T-cell (primary cell): ENCODE results near the gene SLC51B. TPM values are rescaled to one million over a fixed set of nuclear protein-coding genes. Genes with fewer than 3 reads are reported as not detected.

ENCODE experiments used
- ATAC-seq, 4 experiments: fragments of 200-7000 bp in 3 of 4; fragments of 150-1000 bp in 1 of 4; cut with Tn5 transposase; replicated peaks in 1 of 4; 1 replicate in 3 of 4; 2 replicates in 1 of 4; pipeline ENCODE4 v1.10.0; 2021; ENCODE audit warnings: moderate library complexity in 3 of 4, mild to moderate bottlenecking in 2 of 4, moderate number of reproducible peaks in 1 of 4
- CTCF ChIA-PET, 2 donors: fragments of 300-600 bp; sonication (Branson Sonifier 250); formaldehyde crosslinking; loops; one replicate each; lab custom pipeline; 2022; ENCODE audit warnings: antibody characterized with exemption in 2 of 2; lab: Charles Lee
- POLR2A ChIA-PET, 2 donors: fragments of 300-600 bp; sonication (Branson Sonifier 250); formaldehyde crosslinking; loops; one replicate each; lab custom pipeline; 2022; ENCODE audit warnings: antibody characterized with exemption in 2 of 2; lab: Charles Lee
- DNase-seq, 35 experiments: peaks; one replicate each; pipeline versions ENCODE4 v3.0.0 to v3.0.0-alpha.2; 2013 to 2023
- H3K27ac ChIP-seq: one replicate; pipeline ENCODE4 v1.5.1; 2013; ENCODE audit warnings: low read length
- H3K27me3 ChIP-seq, 2 experiments: replicated peaks in 1 of 2; 1 replicate in 1 of 2; 2 replicates in 1 of 2; pipeline versions ENCODE4 v1.6.1 to v1.7.0; 2013; ENCODE audit warnings: low read length in 1 of 2, mixed read lengths in 1 of 2; ENCODE audit not compliant: control insufficient read depth in 2 of 2, insufficient read depth in 2 of 2; ENCODE audit errors: extremely low read depth in 1 of 2
- H3K36me3 ChIP-seq, 2 donors: 1 replicate in 1 of 2; 2 replicates in 1 of 2; pipeline versions ENCODE4 v1.6.1 to v1.7.0; 2013; ENCODE audit warnings: low read length in 1 of 2; ENCODE audit not compliant: control insufficient read depth in 2 of 2, insufficient read depth in 1 of 2; ENCODE audit errors: extremely low read depth in 1 of 2
- H3K4me1 ChIP-seq, 2 experiments: 1 replicate in 1 of 2; 2 replicates in 1 of 2; pipeline versions ENCODE4 v1.6.1 to v1.7.0; 2013; ENCODE audit warnings: low read length in 2 of 2, mixed read lengths in 1 of 2; ENCODE audit not compliant: insufficient read depth in 2 of 2, control insufficient read depth in 1 of 2; ENCODE audit errors: extremely low read depth in 1 of 2
- H3K4me3 ChIP-seq, 2 donors: 1 replicate in 1 of 2; 2 replicates in 1 of 2; pipeline versions ENCODE4 v1.5.1 to v1.7.0; 2013; ENCODE audit warnings: mild to moderate bottlenecking in 2 of 2, low read length in 1 of 2, moderate library complexity in 1 of 2; ENCODE audit not compliant: control insufficient read depth in 1 of 2; ENCODE audit errors: extremely low read depth in 1 of 2
- H3K9me3 ChIP-seq: 2 replicates; pipeline ENCODE4 v1.7.0; 2013
- H3K27ac Mint-ChIP-seq, 2 donors: one replicate each; pipeline ENCODE4 v1.8.0; 2020 to 2021; ENCODE audit warnings: mild to moderate bottlenecking in 2 of 2, mixed read lengths in 2 of 2
- H3K27me3 Mint-ChIP-seq, 2 donors: one replicate each; pipeline ENCODE4 v1.8.0; 2021 to 2022; ENCODE audit warnings: mixed read lengths in 2 of 2
- H3K36me3 Mint-ChIP-seq: one replicate; pipeline ENCODE4 v1.8.0; 2021; ENCODE audit warnings: mixed read lengths
- H3K4me1 Mint-ChIP-seq, 3 donors: one replicate each; pipeline ENCODE4 v1.8.0; 2020 to 2022; ENCODE audit warnings: mixed read lengths in 3 of 3, mild to moderate bottlenecking in 1 of 3
- H3K4me3 Mint-ChIP-seq, 3 donors: one replicate each; pipeline ENCODE4 v1.8.0; 2020 to 2022; ENCODE audit warnings: mild to moderate bottlenecking in 3 of 3, mixed read lengths in 3 of 3, moderate library complexity in 3 of 3
- H3K9me3 Mint-ChIP-seq, 3 donors: one replicate each; pipeline ENCODE4 v1.8.0; 2020 to 2022; ENCODE audit warnings: mixed read lengths in 3 of 3
- WGBS: methylation state at CpG from one replicate; pipeline ENCODE4 v1.1.5; 2013; ENCODE audit warnings: missing lambda C conversion rate; ENCODE audit not compliant: insufficient coverage; 5-methylcytosine and 5-hydroxymethylcytosine counted together
- total RNA-seq, 35 experiments: library from RNA in 6 of 35; stranded (reverse) in 6 of 35; fragments of 120-200 nt in 1 of 35; gene quantifications; one replicate each; pipeline versions ENCODE4 v1.2.1 to v1.2.4 and lab custom pipeline; 2013 to 2026

SLC51B gene
- total RNA-seq, 5 donors from 2014 or later (not counting 1 experiment from before 2014, with no cell fraction given): not detected

DNA sequence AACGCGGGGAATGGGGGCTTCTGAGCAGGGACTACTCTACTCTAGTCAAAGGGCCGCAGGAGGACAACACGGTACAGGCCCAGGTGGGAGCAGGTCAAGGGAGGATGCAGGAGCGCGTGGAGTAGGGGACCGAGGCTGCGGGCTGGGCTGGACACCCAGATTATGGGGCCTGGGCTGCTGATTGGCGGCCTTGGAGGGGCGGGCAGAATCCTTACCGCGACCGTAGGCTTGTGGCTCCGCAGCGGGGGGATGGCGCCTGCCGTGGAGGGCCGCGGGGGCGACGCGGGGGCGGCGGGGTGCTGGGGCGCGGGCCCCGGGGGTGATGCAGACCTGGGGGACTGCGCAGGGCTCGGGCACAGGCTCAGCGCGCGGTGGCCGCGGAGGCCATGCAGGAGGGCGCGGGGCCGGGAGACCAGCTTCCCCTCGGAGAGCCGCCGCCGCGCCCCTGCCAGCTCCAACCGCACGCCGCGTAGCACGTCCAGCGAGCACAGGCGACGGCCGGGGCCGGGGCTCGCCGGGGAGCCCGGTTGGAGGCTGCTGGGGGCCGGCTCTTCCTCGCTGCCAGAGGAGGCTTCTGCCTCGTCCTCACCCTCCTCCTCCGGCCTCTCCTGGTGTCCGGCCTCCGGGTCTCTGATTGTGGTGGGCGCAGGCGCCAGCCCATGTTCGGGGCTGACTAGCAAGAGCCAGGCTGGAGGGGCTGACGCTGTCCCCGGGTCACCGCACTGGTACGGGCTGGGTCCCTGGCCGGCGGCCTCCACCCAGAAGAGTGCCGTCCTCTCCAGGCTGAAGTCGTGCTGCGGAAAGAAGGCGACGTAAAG is 56.9 kb downstream of the SLC51B start:
- Mint-ChIP-seq H3K27me3 (no peaks in the 10 kb centered on the region), H3K4me1 (peaks cover 4% of the 10 kb centered on the region in 3 donors), H3K27ac (no peak overlapping the region), H3K4me3 (no peak overlapping the region), H3K36me3 (peaks cover 52% of the 10 kb centered on the region), H3K9me3 (no peaks in the 10 kb centered on the region)
- no peak overlapping the region for H3K27ac ChIP-seq
- DNase-seq (peak in 1 of 35 experiments; percentile 12), ATAC-seq (no peak)
- peaks cover 0 to 47% of the 10 kb centered on the region in 2 donors for H3K36me3 ChIP-seq
- ChIA-PET CTCF (no interaction called here), POLR2A (no interaction called here)
- WGBS: 92% methylated on average over 61 of the region's 75 CpGs
- H3K27me3 ChIP-seq: no peaks in the 10 kb centered on the region
- H3K4me1 ChIP-seq: peaks cover 0 to 2% of the 10 kb centered on the region in 2 experiments
- H3K4me3 ChIP-seq: no peak overlapping the region
- no peaks in the 10 kb centered on the region for H3K9me3 ChIP-seq

- no peak overlapping the region for H3K27ac Mint-ChIP-seq
- no CpG with 5 or more reads among the region's 3 CpGs for WGBS
- no peak for DNase-seq
- H3K4me3 Mint-ChIP-seq: no peak overlapping the region
- CTCF ChIA-PET: interaction anchor here in 1 of 2 donors (0.6 kb wide), 1 partner anchor 379 kb away, joined by 3 read pairs; no protein-coding TSS in a partner anchor
- no peaks in the 10 kb centered on the region for H3K9me3 Mint-ChIP-seq
- H3K9me3 ChIP-seq: no peaks in the 10 kb centered on the region
- peaks cover 4% of the 10 kb centered on the region in 3 donors for H3K4me1 Mint-ChIP-seq
- no peaks in the 10 kb centered on the region for H3K27me3 Mint-ChIP-seq
- no peaks in the 10 kb centered on the region for H3K27me3 ChIP-seq
- no peak overlapping the region for H3K4me3 ChIP-seq
- H3K27ac ChIP-seq: no peak overlapping the region
- no peak for ATAC-seq
- H3K36me3 Mint-ChIP-seq: peaks cover 46% of the 10 kb centered on the region
- H3K36me3 ChIP-seq: peaks cover 0 to 39% of the 10 kb centered on the region in 2 donors
- POLR2A ChIA-PET: no interaction called here
- H3K4me1 ChIP-seq: peaks cover 0 to 2% of the 10 kb centered on the region in 2 experiments
Observed at GRCh38 chr15:65102912-65103311, 57.7 kb downstream of the SLC51B start.

Other genes starting within 250 kb of the SLC51B start
- gene PIF1, start 219.7 kb upstream of the SLC51B start, total RNA-seq: 1 to 10 TPM in 3 of 5 donors, under 1 TPM in 2; 0.88 to 4.1 (median 1.1) TPM
- gene PLEKHO2, start 203.5 kb upstream of the SLC51B start, total RNA-seq: 10 to 100 TPM in 4 of 5 donors, 1 to 10 TPM in 1; 9.2 to 22.7 (median 17.1) TPM
- 10 to 100 TPM in 2 of 5 donors, 1 to 10 TPM in 3; 1.7 to 13.4 (median 7.9) TPM for gene ANKDD1A, start 133.5 kb upstream of the SLC51B start, total RNA-seq
- 10 to 100 TPM; 40.1 to 58.4 (median 49.0) TPM for gene SPG21, start 55.5 kb upstream of the SLC51B start, total RNA-seq
- gene MTFMT, start 15.7 kb upstream of the SLC51B start, total RNA-seq: 10 to 100 TPM; 10.3 to 22.0 (median 19.2) TPM
- under 1 TPM in 2 of 5 donors, not detected in 3; 0.09 to 0.18 TPM for gene RASL12, start 22.6 kb downstream of the SLC51B start, total RNA-seq
- not detected for gene KBTBD13, start 31.4 kb downstream of the SLC51B start, total RNA-seq
- gene UBAP1L, start 69.8 kb downstream of the SLC51B start, total RNA-seq: 10 to 100 TPM; 12.5 to 15.1 (median 13.2) TPM
- gene PDCD7, start 88.4 kb downstream of the SLC51B start, total RNA-seq: 10 to 100 TPM; 33.2 to 43.6 (median 36.7) TPM
- 10 to 100 TPM; 32.6 to 54.4 (median 51.1) TPM for gene CLPX, start 140.0 kb downstream of the SLC51B start, total RNA-seq
- gene CILP, start 166.1 kb downstream of the SLC51B start, total RNA-seq: under 1 TPM; 0.16 to 0.67 (median 0.36) TPM
- gene PARP16, start 241.5 kb downstream of the SLC51B start, total RNA-seq: 10 to 100 TPM; 16.2 to 23.3 (median 18.5) TPM